Activated naive CD4-positive, alpha-beta T cell treated with anti-CD3 and anti-CD28 coated beads, Interleukin-2, amount 50 U/mL, for 72 hours (primary cell): ENCODE measurements around the gene ACVR2A. TPM values are rescaled to one million over a fixed set of nuclear protein-coding genes. Genes with fewer than 3 reads are reported as not detected.

ENCODE experiments used
- ATAC-seq, 2 donors: fragments of 150-1000 bp; cut with Tn5 transposase; 2 replicates each; pipeline ENCODE4 v1.10.0; 2021; ENCODE audit warnings: mild to moderate bottlenecking in 2 of 2, moderate library complexity in 2 of 2
- DNase-seq, 2 donors: peaks; one replicate each; pipeline ENCODE4 v3.0.0; 2021 to 2022; ENCODE audit warnings: low spot score in 2 of 2
- H3K27ac Mint-ChIP-seq, 2 donors: one replicate each; pipeline ENCODE4 v1.8.0; 2022; ENCODE audit warnings: mild to moderate bottlenecking in 2 of 2, mixed read lengths in 2 of 2
- H3K36me3 Mint-ChIP-seq, 2 donors: one replicate each; pipeline ENCODE4 v1.8.0; 2022; ENCODE audit warnings: mixed read lengths in 2 of 2
- H3K9me3 Mint-ChIP-seq, 2 donors: one replicate each; pipeline ENCODE4 v1.8.0; 2022; ENCODE audit warnings: mixed read lengths in 2 of 2
- total RNA-seq, 2 donors: library from RNA; stranded (reverse); gene quantifications; one replicate each; pipeline ENCODE4 v1.2.3, GENCODE V29; 2022

Gene ACVR2A
- total RNA-seq, 2 donors from 2014 or later: 2.9 to 6.8 TPM

DNA sequence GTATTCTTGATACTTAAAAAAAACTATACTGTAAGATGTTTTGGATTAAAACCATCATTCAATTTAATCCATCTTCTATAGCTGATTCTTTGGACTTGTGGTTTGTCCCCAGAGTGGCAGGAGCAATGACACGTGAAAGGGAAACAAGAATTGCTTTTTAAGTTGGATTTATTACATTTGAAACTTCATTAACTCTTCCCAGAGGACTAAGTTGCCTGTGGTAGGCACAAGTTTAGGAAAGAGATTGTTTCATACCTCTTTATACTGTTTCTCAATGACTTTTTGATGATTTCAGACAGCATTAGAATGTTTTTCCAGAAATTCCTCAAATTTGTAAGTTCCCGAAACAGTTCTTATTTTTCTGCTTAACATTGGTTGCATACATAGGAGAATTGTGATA lies 41.3 kb downstream of the ACVR2A start:
- no peaks in the 10 kb centered on the region for H3K9me3 Mint-ChIP-seq
- DNase-seq (no peak), ATAC-seq (no peak)
- H3K27ac Mint-ChIP-seq: no peak overlapping the region
- no peaks in the 10 kb centered on the region for H3K36me3 Mint-ChIP-seq

DNA sequence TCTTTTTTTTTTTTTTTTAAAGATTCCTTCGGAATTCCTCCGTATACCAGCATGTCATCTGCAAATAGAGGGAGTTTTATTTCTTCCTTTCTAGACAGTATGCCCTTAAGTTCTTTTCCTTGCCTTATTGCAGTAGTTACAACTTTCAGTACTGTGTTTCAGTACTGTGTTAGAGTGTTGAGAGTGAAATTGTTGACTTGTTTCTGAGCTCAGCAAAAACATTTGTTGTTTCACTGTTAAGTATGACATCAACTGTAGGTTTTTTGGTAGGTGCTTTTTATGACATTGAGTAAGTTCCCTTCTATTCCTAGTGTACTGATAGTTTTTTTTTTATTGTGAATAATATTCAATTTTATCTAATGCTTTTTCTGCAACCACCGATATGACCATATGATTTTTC lies 43.9 kb downstream of the ACVR2A start:
- ATAC-seq: peak in 1 of 2 donors; percentile 80
- no peak for DNase-seq
- no peaks in the 10 kb centered on the region for H3K36me3 Mint-ChIP-seq
- H3K9me3 Mint-ChIP-seq: no peaks in the 10 kb centered on the region
- H3K27ac Mint-ChIP-seq: no peak overlapping the region

DNA sequence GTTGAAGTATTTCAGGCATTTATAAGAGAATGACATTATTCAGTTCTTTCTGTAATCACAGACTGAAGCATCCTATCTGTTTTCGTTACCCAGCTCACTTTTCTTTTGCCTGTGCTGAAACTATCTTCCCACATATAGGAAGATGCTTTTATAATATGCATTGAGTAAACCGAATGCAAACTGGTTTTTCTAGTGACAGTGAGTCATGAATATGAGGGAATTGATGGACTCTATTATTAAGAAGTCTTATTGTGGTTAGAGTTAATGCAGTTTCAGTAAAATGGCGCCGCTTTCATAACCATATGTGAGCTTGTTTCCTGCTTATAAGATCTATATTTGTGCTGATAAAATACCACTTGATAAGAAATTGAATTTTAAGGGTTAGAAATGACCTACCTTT lies 59.2 kb downstream of the ACVR2A start:
- H3K9me3 Mint-ChIP-seq: no peaks in the 10 kb centered on the region
- ATAC-seq (no peak), DNase-seq (no peak)
- no peak overlapping the region for H3K27ac Mint-ChIP-seq
- H3K36me3 Mint-ChIP-seq: peaks cover 7 to 13% of the 10 kb centered on the region in 2 donors

DNA sequence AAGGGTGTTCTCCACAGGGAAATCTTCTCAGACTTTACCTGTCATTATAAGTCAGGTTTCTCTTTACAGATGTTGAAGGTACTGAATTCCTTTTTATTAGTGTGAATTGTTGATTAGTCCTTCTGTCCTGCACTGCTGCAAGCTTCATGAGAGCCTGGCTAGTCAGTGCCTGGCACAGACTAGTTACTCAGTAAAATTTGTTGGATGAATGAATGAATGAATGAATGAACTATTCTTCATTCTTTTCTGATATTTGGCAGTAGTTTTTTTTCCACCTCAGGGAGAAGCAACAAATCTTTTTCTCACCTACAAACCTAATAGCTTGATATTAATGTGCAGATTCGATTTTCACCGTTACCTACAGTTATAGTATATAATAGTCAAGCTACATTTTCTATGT lies 64.3 kb downstream of the ACVR2A start:
- Mint-ChIP-seq H3K36me3 (peaks cover 0 to 13% of the 10 kb centered on the region in 2 donors), H3K9me3 (no peaks in the 10 kb centered on the region), H3K27ac (no peak overlapping the region)
- ATAC-seq (no peak), DNase-seq (no peak)

DNA sequence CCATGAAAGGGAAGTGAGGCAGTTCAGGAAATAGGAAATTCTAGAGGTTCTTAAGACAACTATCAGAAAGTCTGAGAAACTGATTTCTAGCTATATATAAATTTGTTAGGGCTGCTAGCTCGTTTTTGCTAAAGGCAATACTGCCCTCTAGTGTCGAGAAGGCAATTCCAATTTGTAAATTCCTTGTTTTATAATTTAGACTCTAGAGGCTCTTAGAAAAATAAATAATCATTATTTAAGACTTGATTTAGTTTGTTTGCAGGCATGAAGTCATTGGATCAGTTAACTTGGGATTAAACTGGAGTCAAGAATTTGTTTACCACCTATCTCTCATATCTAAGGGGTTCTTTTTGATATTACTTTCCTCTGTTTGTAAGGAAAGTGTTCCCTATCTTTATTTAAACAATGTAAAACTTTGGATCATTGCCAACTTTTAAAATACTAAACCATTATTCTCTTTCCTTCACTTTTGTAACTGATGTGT lies 66.2 kb downstream of the ACVR2A start:
- DNase-seq: peak in 1 of 2 donors; percentile 46
- Mint-ChIP-seq H3K36me3 (peaks cover 0 to 12% of the 10 kb centered on the region in 2 donors), H3K27ac (no peak overlapping the region), H3K9me3 (no peaks in the 10 kb centered on the region)
- ATAC-seq: no peak

DNA sequence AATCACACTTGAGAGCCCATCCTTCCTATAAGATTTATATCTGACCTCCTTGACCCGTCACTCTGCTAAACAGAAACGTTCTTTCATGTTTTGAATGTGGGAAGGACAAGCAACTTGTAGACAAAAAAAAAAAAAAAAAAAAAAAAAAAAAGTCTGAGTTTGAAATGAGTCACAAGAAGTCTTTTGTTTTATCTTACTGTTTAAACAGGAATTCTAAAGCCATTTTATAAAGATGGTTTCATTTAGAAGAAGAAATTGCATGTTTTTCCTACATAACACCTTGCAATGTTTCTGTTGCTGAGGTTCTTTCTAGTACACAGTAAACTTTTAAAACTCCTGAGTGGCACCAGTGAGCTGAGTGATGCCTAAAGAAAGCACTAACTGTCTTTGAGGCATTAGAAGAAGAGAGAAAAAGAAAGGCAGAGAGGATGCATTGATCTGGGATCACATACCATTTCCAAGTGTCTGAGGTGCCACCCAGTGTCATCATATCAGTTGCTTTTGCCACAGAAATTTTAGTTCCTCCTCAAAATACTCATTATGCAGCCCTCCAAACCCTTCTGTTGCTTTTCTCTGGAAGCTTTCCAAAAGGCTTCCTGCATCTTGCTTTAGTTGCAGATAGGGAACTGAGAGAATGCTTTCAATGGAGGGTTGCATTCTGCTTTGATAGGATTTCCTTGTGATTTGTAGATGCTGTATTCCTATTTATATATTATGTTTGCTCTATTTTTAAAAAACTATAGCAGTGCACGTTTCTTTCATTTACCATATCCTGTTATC lies 69.1 kb downstream of the ACVR2A start:
- no peaks in the 10 kb centered on the region for H3K9me3 Mint-ChIP-seq
- DNase-seq: no peak
- no peak overlapping the region for H3K27ac Mint-ChIP-seq
- no peaks in the 10 kb centered on the region for H3K36me3 Mint-ChIP-seq
- ATAC-seq: no peak

DNA sequence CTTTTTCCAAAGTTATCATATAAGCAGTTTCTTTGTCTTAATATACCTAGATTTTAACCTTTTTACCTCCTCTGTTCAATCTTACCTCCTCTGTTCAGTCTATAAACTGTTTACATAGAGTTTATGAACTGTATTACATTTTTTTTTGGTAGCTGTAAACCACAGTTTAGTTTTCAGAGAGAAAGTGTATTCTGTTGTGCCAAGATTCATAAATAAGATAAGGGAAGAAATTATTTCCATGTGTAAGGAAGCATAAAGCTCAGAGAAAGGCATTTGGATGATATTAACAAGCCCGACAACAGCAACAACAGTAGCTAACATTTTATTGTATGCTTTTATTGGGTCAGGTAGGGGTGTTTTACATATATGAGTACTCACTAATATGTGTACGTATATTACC lies 71.2 kb downstream of the ACVR2A start:
- no peak for ATAC-seq
- DNase-seq: no peak

DNA sequence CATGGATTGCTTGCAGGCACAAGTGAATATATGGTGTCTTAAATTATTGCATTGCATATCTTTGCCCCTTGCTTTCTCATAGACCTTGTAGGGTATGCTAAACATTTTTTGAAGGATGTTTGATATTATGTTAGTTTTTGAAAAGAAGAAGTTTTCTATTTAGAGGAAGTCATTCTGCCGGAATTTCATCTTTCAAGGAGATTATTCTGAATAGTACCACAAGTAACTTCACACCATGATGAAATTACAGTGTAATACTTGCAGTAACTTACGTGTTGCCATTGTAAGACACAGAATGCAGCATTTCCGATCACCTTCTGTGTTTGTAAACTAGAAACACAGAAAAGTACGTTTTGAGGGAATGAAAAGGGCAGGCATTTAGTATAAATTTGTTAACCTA lies 71.9 kb downstream of the ACVR2A start:
- Mint-ChIP-seq H3K27ac (no peak overlapping the region), H3K36me3 (no peaks in the 10 kb centered on the region)
- ATAC-seq: no peak

More for the DNA sequence above, 71.2 kb downstream of the ACVR2A start:
- Mint-ChIP-seq H3K9me3 (no peaks in the 10 kb centered on the region), H3K27ac (no peak overlapping the region), H3K36me3 (no peaks in the 10 kb centered on the region)

DNA sequence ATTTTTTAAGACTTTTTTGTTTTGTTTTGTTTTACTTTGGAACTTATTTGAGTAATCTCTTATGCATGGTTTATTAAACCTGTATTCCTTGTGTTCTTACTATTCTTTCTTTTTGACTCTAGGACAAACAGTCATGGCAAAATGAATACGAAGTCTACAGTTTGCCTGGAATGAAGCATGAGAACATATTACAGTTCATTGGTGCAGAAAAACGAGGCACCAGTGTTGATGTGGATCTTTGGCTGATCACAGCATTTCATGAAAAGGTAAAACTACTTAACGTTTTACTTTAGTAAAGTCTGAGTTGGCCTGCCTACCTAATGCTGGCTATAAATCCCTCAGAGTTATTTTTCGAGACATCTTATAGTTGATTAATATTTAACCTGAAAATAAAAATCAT lies 72.3 kb downstream of the ACVR2A start:
- H3K9me3 Mint-ChIP-seq: no peaks in the 10 kb centered on the region
- no peak for ATAC-seq

More for the DNA sequence above, 71.9 kb downstream of the ACVR2A start:
- no peak for DNase-seq
- no peaks in the 10 kb centered on the region for H3K9me3 Mint-ChIP-seq

DNA sequence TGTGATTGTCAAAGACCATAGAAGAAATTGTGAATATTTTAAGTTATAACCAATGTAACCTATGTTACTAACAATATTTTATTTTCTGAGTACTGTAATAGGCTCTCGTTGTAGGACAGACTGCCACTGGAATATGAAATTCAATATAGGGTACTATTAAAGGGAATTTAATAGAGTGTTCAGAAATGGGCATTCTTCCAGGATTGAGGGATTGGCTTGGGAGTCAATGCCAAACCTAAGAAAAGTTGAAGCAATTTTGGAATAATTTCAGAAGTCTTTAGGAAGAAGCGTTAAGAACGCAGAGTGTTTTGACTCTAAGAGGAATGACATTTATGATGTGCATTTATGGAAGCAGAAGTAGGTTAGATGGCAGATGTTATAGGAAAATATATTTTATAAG lies 79.0 kb downstream of the ACVR2A start:
- Mint-ChIP-seq H3K27ac (no peak overlapping the region), H3K36me3 (peaks cover 0 to 8% of the 10 kb centered on the region in 2 donors), H3K9me3 (no peaks in the 10 kb centered on the region)
- ATAC-seq (no peak), DNase-seq (no peak)

More for the DNA sequence above, 72.3 kb downstream of the ACVR2A start:
- DNase-seq: no peak
- H3K36me3 Mint-ChIP-seq: no peaks in the 10 kb centered on the region
- no peak overlapping the region for H3K27ac Mint-ChIP-seq

DNA sequence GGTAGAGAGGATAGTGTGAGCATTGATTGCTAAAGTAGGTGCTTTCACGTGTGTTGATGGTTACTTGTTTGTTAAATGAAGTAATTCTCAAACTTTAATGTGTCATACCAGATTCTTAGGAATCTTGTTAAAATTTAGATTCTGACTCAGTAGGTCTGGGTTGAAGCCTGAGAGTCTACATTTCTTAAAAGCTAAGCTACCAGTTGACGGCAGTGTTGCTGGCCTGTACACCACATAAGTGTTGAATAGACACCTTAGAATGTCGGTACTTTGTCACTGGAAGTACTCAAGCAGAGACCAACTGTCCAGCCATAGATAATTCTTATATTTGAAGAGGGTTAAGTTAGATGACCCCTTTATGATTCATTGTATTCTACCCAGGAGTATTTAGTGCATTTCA lies 79.8 kb downstream of the ACVR2A start:
- Mint-ChIP-seq H3K36me3 (peaks cover under 1 to 8% of the 10 kb centered on the region in 2 donors), H3K9me3 (no peaks in the 10 kb centered on the region), H3K27ac (no peak overlapping the region)
- DNase-seq (no peak), ATAC-seq (no peak)

DNA sequence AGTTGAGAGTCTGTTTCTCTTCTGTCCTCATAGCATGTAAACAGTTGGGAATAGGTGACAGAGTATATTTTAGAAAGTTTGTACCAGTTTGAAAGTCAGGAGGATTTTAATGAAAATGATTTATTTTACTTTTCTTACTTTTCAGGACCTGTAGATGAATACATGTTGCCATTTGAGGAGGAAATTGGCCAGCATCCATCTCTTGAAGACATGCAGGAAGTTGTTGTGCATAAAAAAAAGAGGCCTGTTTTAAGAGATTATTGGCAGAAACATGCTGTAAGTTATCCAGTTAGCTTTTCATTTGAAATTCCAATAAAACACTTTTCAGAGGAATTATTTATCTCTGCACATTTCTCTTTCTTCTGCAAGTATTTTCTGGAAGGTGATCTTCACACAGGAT lies 81.1 kb downstream of the ACVR2A start:
- Mint-ChIP-seq H3K9me3 (no peaks in the 10 kb centered on the region), H3K27ac (no peak overlapping the region), H3K36me3 (peaks cover 4 to 8% of the 10 kb centered on the region in 2 donors)
- ATAC-seq (no peak), DNase-seq (no peak)

DNA sequence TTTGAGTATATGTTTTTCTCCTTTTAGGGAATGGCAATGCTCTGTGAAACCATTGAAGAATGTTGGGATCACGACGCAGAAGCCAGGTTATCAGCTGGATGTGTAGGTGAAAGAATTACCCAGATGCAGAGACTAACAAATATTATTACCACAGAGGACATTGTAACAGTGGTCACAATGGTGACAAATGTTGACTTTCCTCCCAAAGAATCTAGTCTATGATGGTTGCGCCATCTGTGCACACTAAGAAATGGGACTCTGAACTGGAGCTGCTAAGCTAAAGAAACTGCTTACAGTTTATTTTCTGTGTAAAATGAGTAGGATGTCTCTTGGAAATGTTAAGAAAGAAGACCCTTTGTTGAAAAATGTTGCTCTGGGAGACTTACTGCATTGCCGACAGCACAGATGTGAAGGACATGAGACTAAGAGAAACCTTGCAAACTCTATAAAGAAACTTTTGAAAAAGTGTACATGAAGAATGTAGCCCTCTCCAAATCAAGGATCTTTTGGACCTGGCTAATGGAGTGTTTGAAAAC lies 82.3 kb downstream of the ACVR2A start:
- ATAC-seq: no peak
- Mint-ChIP-seq H3K36me3 (peaks cover 4 to 8% of the 10 kb centered on the region in 2 donors), H3K9me3 (no peaks in the 10 kb centered on the region), H3K27ac (no peak overlapping the region)
- DNase-seq: no peak

DNA sequence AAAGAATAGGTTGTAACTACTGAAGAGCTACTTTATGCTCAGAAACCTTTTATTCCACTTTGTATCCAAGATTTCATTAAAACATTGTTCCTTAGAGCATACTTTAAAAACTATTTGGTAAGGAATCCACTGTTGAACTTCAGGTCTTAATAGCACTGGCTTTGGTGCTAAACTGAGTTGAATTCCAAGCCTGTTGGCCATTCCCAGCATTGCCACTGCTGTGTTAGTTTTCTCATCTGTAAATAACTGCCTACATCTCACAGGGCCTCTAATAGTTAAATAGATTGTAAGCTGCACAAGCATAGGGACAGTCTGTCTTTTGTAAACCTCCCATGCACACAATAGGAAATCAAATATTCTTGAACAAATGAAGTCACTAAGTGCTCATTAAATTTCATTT lies 89.1 kb downstream of the ACVR2A start:
- peaks cover 0 to 8% of the 10 kb centered on the region in 2 donors for H3K36me3 Mint-ChIP-seq
- no peak for DNase-seq
- no peaks in the 10 kb centered on the region for H3K9me3 Mint-ChIP-seq
- H3K27ac Mint-ChIP-seq: no peak overlapping the region
- ATAC-seq: no peak

DNA sequence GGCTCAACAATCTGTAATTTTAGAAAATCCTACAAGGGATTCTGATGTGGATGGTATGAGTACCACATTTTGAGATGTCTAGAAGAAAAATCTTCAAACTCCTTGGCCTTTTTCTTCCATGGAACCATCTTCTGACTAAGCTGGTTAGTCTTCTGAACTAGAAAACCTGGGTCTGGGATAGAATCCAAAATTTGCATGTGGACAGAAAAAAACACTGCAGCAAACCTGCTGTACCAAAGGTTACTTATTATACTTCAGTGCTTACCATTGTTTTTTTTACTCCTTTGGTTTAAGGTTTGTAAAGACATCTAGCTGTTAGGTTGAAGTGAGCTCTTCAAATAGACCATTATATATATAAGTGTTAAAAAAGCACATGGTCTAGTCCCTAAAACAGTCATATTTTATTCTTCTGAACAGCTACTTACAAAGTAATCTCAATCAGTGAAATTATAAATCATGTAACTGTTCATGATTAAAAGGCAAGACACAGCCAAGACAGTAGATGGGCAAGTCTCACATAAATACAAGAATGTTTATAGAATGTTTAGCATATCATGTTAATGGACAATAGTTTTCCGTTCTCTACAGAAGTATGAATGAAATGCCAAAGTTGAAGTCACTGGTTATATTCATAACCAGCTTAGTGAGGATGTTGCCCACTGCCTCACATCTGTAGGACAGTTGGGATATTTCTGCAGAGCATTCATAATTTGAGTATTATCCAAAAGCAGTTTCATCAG lies 90.2 kb downstream of the ACVR2A start:
- DNase-seq (no peak), ATAC-seq (no peak)
- Mint-ChIP-seq H3K36me3 (peaks cover 0 to 4% of the 10 kb centered on the region in 2 donors), H3K9me3 (no peaks in the 10 kb centered on the region), H3K27ac (no peak overlapping the region)

DNA sequence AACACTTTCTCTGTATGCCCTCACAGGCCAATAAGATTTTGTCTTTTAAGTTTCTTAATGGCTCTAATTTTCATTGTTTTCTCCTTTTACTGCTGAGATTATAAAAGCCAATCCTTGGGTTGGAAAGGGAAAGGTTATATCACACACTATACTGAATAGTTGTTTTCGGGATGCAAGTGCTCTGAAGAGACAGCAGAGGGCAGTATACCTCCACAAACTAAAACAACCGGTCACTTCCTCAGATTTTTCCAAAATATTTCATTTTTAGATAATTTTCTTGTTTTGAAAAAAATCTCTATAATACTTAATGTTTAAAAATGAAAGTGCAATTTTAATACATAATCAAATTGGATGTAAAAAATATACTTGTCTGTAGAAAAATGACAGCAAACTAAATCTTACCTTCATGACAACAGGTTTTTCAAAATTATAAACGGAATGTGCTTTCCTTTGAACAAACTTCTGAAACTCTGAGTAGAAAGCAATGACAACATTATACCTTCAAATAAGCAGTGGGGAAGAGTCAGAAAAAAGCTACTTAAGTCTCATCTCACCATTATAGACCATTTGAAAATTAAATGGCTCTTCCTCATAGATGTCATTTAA lies 93.0 kb downstream of the ACVR2A start:
- no peak for DNase-seq
- Mint-ChIP-seq H3K36me3 (peaks cover 0 to 4% of the 10 kb centered on the region in 2 donors), H3K27ac (no peak overlapping the region), H3K9me3 (no peaks in the 10 kb centered on the region)
- ATAC-seq: peak; percentile 41 to 47

DNA sequence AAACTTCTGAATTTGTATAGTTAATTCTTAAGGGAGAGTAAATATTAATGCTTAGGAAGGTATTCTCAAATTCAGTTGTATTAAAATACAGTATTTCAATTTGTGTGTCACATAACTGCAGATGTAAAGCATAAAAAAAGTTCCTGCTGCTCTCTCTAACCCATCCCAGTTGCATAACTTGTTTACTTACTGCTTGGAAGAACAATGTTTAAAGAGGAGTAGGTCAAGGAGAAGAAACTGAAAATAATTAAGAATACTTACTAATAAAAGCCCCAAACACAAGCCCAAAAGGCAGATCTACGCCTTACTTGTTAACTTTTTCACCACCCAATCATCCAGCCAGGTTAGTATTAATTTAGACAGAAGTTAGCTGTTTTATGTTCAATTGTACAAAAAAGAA lies 94.5 kb downstream of the ACVR2A start:
- no peaks in the 10 kb centered on the region for H3K9me3 Mint-ChIP-seq
- peaks cover 0 to 4% of the 10 kb centered on the region in 2 donors for H3K36me3 Mint-ChIP-seq
- DNase-seq (no peak), ATAC-seq (no peak)
- peak overlapping the region in 1 of 2 donors; percentile 5 for H3K27ac Mint-ChIP-seq
